Activated naive CD4-positive, alpha-beta T cell treated with anti-CD3 and anti-CD28 coated beads, Interleukin-2, amount 50 U/mL, for 72 hours (primary cell): ENCODE results near the gene PPT2. TPM values are rescaled to one million over a fixed set of nuclear protein-coding genes. Genes with fewer than 3 reads are reported as not detected.

Source experiments
- ATAC-seq, 2 donors: fragments of 150-1000 bp; cut with Tn5 transposase; 2 replicates each; pipeline ENCODE4 v1.10.0; 2021; ENCODE audit warnings: mild to moderate bottlenecking in 2 of 2, moderate library complexity in 2 of 2
- DNase-seq, 2 donors: peaks; one replicate each; pipeline ENCODE4 v3.0.0; 2021 to 2022; ENCODE audit warnings: low spot score in 2 of 2
- H3K27ac Mint-ChIP-seq, 2 donors: one replicate each; pipeline ENCODE4 v1.8.0; 2022; ENCODE audit warnings: mild to moderate bottlenecking in 2 of 2, mixed read lengths in 2 of 2
- H3K36me3 Mint-ChIP-seq, 2 donors: one replicate each; pipeline ENCODE4 v1.8.0; 2022; ENCODE audit warnings: mixed read lengths in 2 of 2
- H3K9me3 Mint-ChIP-seq, 2 donors: one replicate each; pipeline ENCODE4 v1.8.0; 2022; ENCODE audit warnings: mixed read lengths in 2 of 2
- total RNA-seq, 2 donors: library from RNA; stranded (reverse); gene quantifications; one replicate each; pipeline ENCODE4 v1.2.3, GENCODE V29; 2022

PPT2 gene
- total RNA-seq, 2 donors from 2014 or later, result 13.6 to 18.7 TPM

- no peak for ATAC-seq
Measured at GRCh38 chr6:32164295-32164694, 10.4 kb downstream of the PPT2 start, which contains the start of gene EGFL8. Gene EGFL8 (plus strand): TSS chr6:32164595. CDS start chr6:32166166, 1,571 bp downstream.

GRCh38 chr6:32166411-32167061, 12.6 kb downstream of the PPT2 start:
- Mint-ChIP-seq H3K27ac (no peak overlapping the region), H3K36me3 (peaks cover 0 to 14% of the 10 kb centered on the region in 2 donors), H3K9me3 (no peaks in the 10 kb centered on the region)
- ATAC-seq (no peak), DNase-seq (no peak)

More at GRCh38 chr6:32164295-32164694, 10.4 kb downstream of the PPT2 start, which contains the start of gene EGFL8:
- peak within 1 kb of the TSS; percentile 17 to 33 for H3K27ac Mint-ChIP-seq
- peaks cover 0 to 4% of the 10 kb centered on the region in 2 donors for H3K36me3 Mint-ChIP-seq
- DNase-seq, result no peak
- H3K9me3 Mint-ChIP-seq, result no peaks in the 10 kb centered on the region

- Mint-ChIP-seq H3K27ac (peak overlapping the region; percentile 4 to 87), H3K9me3 (no peaks in the 10 kb centered on the region), H3K36me3 (peaks cover 0 to 14% of the 10 kb centered on the region in 2 donors)
- DNase-seq, result no peak
- ATAC-seq, result no peak
Measured at GRCh38 chr6:32167154-32167760, 13.3 kb downstream of the PPT2 start.

GRCh38 chr6:32167761-32168262, 13.9 kb downstream of the PPT2 start:
- Mint-ChIP-seq H3K36me3 (peaks cover 0 to 10% of the 10 kb centered on the region in 2 donors), H3K9me3 (no peaks in the 10 kb centered on the region), H3K27ac (peak overlapping the region; percentile 4 to 87)
- ATAC-seq (no peak), DNase-seq (no peak)

GRCh38 chr6:32168350-32168749, 14.4 kb downstream of the PPT2 start:
- DNase-seq (no peak), ATAC-seq (no peak)
- Mint-ChIP-seq H3K9me3 (no peaks in the 10 kb centered on the region), H3K27ac (peak overlapping the region; percentile 4 to 70), H3K36me3 (peaks cover 0 to 10% of the 10 kb centered on the region in 2 donors)

GRCh38 chr6:32168807-32169591, 15.1 kb downstream of the PPT2 start:
- no peak for ATAC-seq
- DNase-seq, result no peak
- no peaks in the 10 kb centered on the region for H3K9me3 Mint-ChIP-seq
- H3K27ac Mint-ChIP-seq, result peak overlapping the region; percentile 4 to 83
- H3K36me3 Mint-ChIP-seq, result peaks cover 0 to 10% of the 10 kb centered on the region in 2 donors

GRCh38 chr6:32170294-32170693, 16.4 kb downstream of the PPT2 start:
- Mint-ChIP-seq H3K36me3 (peaks cover 0 to 10% of the 10 kb centered on the region in 2 donors), H3K9me3 (no peaks in the 10 kb centered on the region), H3K27ac (peak overlapping the region in 1 of 2 donors; percentile 78)
- ATAC-seq (no peak), DNase-seq (no peak)

GRCh38 chr6:32171234-32171633, 17.3 kb downstream of the PPT2 start:
- peak overlapping the region; percentile 29 to 78 for H3K27ac Mint-ChIP-seq
- H3K36me3 Mint-ChIP-seq, result peaks cover 0 to 10% of the 10 kb centered on the region in 2 donors
- H3K9me3 Mint-ChIP-seq, result no peaks in the 10 kb centered on the region
- ATAC-seq (no peak), DNase-seq (no peak)

- DNase-seq (no peak), ATAC-seq (no peak)
- Mint-ChIP-seq H3K36me3 (peaks cover 0 to 10% of the 10 kb centered on the region in 2 donors), H3K27ac (peak overlapping the region; percentile 24 to 45), H3K9me3 (no peaks in the 10 kb centered on the region)
Measured at GRCh38 chr6:32173051-32173727, 19.2 kb downstream of the PPT2 start.

- ATAC-seq (no peak), DNase-seq (no peak)
- peak overlapping the region in 1 of 2 donors; percentile 45 for H3K27ac Mint-ChIP-seq
- H3K36me3 Mint-ChIP-seq, result peaks cover 12 to 19% of the 10 kb centered on the region in 2 donors
- H3K9me3 Mint-ChIP-seq, result no peaks in the 10 kb centered on the region
Measured at GRCh38 chr6:32174416-32174815, 20.5 kb downstream of the PPT2 start.

- ATAC-seq, result no peak
- no peaks in the 10 kb centered on the region for H3K9me3 Mint-ChIP-seq
- H3K27ac Mint-ChIP-seq, result peak overlapping the region; percentile 90 to 93
- DNase-seq, result no peak
- H3K36me3 Mint-ChIP-seq, result peaks cover 15 to 18% of the 10 kb centered on the region in 2 donors
Measured at GRCh38 chr6:32175322-32175710, 21.4 kb downstream of the PPT2 start.

GRCh38 chr6:32175711-32176475, 22.0 kb downstream of the PPT2 start, which contains the start of gene AGPAT1:
Gene AGPAT1 (minus strand): TSS chr6:32176084. CDS start chr6:32171496, 4,588 bp downstream.
- H3K9me3 Mint-ChIP-seq, result no peaks in the 10 kb centered on the region
- peaks cover 18 to 24% of the 10 kb centered on the region in 2 donors for H3K36me3 Mint-ChIP-seq
- H3K27ac Mint-ChIP-seq, result peak within 1 kb of the TSS; percentile 93 to 97
- DNase-seq (peak; percentile 96), ATAC-seq (peak; percentile 57 to 63)

GRCh38 chr6:32176476-32177182, 22.7 kb downstream of the PPT2 start:
- DNase-seq (no peak), ATAC-seq (no peak)
- Mint-ChIP-seq H3K36me3 (peaks cover 18 to 26% of the 10 kb centered on the region in 2 donors), H3K9me3 (no peaks in the 10 kb centered on the region), H3K27ac (peak overlapping the region; percentile 93 to 97)

- H3K36me3 Mint-ChIP-seq, result peaks cover 18 to 26% of the 10 kb centered on the region in 2 donors
- ATAC-seq (peak in 1 of 2 donors; percentile 12), DNase-seq (peak in 1 of 2 donors; percentile 39)
- peak overlapping the region; percentile 93 to 97 for H3K27ac Mint-ChIP-seq
- H3K9me3 Mint-ChIP-seq, result no peaks in the 10 kb centered on the region
Measured at GRCh38 chr6:32177183-32177787, 23.3 kb downstream of the PPT2 start.
